ENCODE measurements around the gene SIRT2. TPM values are rescaled to one million over a fixed set of nuclear protein-coding genes. Genes with fewer than 3 reads are reported as not detected.
"Not testable (repeated sequence)": the region's sequence is repeated elsewhere in the genome, so short reads cannot be mapped to it uniquely, and the experiment has no call there.

SIRT2 gene
- total RNA-seq, 1 donor from 2014 or later = 38.0 TPM

GRCh38 chr19:38942471-38943181 is 43.2 kb upstream of the SIRT2 start:
- Mint-ChIP-seq H3K4me1 (ENCODE audit: low read depth) (no peaks in the 10 kb centered on the region), H3K9me3 (ENCODE audit: low read depth) (no peaks in the 10 kb centered on the region), H3K27me3 (peaks cover 3% of the 10 kb centered on the region), H3K4me3 (ENCODE audit: low read depth) (no peak overlapping the region), H3K27ac (no peak overlapping the region), H3K36me3 (ENCODE audit: insufficient read depth) (peaks cover 10% of the 10 kb centered on the region)
- DNase-seq (ENCODE audit: low spot score, unreplicated experiment) = no peak
- no peak for TF ChIP-seq CTCF (IDR thresholded peaks at IDR 0.05; ENCODE audit: unreplicated experiment)

DNA sequence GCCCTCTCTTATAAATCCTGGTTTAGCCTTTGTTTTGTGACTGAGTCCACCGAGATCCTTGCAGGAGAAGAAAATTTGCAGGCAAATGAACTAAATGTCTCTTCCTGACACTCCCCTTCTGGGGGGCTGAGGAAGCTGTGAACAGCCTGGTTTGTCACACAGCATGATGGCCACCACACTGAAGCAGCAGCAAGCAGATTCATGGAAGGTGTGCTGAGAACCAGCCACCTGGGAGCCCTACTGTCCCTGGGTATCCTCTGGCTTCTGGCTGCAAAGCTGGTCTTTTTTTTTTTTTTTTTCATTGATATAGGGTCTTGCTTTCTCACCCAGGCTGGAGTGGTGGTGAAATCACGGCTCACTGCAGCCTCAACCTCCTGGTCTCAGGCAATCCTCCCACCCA is 42.6 kb upstream of the SIRT2 start:
- Mint-ChIP-seq H3K4me1 (ENCODE audit: low read depth) (no peaks in the 10 kb centered on the region), H3K27ac (no peak overlapping the region), H3K9me3 (ENCODE audit: low read depth) (no peaks in the 10 kb centered on the region), H3K27me3 (peaks cover 3% of the 10 kb centered on the region), H3K36me3 (ENCODE audit: insufficient read depth) (peaks cover 10% of the 10 kb centered on the region), H3K4me3 (ENCODE audit: low read depth) (no peak overlapping the region)
- TF ChIP-seq CTCF (IDR thresholded peaks at IDR 0.05; ENCODE audit: unreplicated experiment) = no peak
- DNase-seq (ENCODE audit: low spot score, unreplicated experiment) = no peak

DNA sequence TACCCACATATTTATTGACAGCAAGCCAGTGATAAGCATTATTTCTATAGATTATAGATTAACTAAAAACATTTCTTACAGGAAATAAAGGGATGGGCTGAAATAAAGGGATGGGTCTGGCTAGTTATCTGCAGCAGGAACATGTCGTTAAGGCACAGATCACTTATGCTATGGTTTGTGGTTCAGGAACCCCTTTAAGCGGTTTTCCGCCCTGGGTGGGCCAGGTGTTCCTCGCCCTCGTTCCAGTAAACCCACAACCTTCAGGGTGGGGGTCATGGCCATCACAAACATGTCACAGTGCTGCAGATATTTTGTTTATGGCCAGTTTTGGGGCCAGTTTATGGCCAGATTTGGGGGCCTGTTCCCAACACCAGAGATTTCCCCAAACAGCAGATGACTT is 42.0 kb upstream of the SIRT2 start:
- H3K27me3 Mint-ChIP-seq; H3K4me3 Mint-ChIP-seq (ENCODE audit: low read depth); H3K4me1 Mint-ChIP-seq (ENCODE audit: low read depth); DNase-seq (ENCODE audit: low spot score, unreplicated experiment); H3K9me3 Mint-ChIP-seq (ENCODE audit: low read depth); H3K27ac Mint-ChIP-seq; H3K36me3 Mint-ChIP-seq (ENCODE audit: insufficient read depth): not testable (repeated sequence)

- H3K36me3 Mint-ChIP-seq (ENCODE audit: insufficient read depth) = peaks cover 19% of the 10 kb centered on the region
These were observed 40.5 kb upstream of the SIRT2 start for GRCh38 chr19:38939957-38940356.

DNA sequence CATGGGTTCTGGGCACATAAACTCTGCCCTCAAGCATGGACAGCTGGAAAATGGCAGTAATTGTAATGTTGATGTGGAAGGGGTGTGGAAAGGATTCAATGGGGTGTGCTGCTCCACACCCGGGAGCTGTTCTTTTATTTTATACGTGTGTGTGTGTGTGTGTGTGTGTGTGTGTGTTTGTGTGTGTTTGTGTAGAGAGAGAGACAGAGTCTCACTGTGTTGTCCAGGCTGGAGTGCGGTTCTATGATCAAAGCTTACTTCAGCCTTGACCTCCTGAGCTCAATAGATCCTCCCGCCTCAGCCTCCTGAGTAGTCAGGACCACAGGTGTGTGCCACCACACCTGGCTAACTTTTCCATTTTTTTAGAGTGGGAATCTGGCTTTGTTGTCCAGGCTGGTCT is 34.1 kb upstream of the SIRT2 start:
- no peaks in the 10 kb centered on the region for H3K27me3 Mint-ChIP-seq

More at GRCh38 chr19:38939957-38940356, 40.5 kb upstream of the SIRT2 start:
- Mint-ChIP-seq H3K4me1 (ENCODE audit: low read depth) (no peaks in the 10 kb centered on the region), H3K4me3 (ENCODE audit: low read depth) (no peak overlapping the region), H3K9me3 (ENCODE audit: low read depth) (peaks cover 5% of the 10 kb centered on the region), H3K27ac (peak overlapping the region; percentile 45), H3K27me3 (peaks cover 3% of the 10 kb centered on the region)
- TF ChIP-seq CTCF (IDR thresholded peaks at IDR 0.05; ENCODE audit: unreplicated experiment) = no peak
- no peak for DNase-seq (ENCODE audit: low spot score, unreplicated experiment)

More for the DNA sequence above, 34.1 kb upstream of the SIRT2 start:
- Mint-ChIP-seq H3K27ac (no peak overlapping the region), H3K9me3 (ENCODE audit: low read depth) (peaks cover 10% of the 10 kb centered on the region), H3K4me3 (ENCODE audit: low read depth) (no peak overlapping the region), H3K36me3 (ENCODE audit: insufficient read depth) (peaks cover 33% of the 10 kb centered on the region), H3K4me1 (ENCODE audit: low read depth) (peaks cover 14% of the 10 kb centered on the region)
- TF ChIP-seq CTCF (IDR thresholded peaks at IDR 0.05; ENCODE audit: unreplicated experiment) = no peak
- DNase-seq (ENCODE audit: low spot score, unreplicated experiment) = no peak
